Hematopoietic multipotent progenitor cell treated with erythropoietin and hydrocortisone succinate and interleukin-3 and kit ligand, for 6 days (in vitro differentiated cells): ENCODE measurements around the gene TEX30.
"Not testable (repeated sequence)": the region's sequence is repeated elsewhere in the genome, so short reads cannot be mapped to it uniquely, and the experiment has no call there.

ENCODE experiments used
- DNase-seq: peaks from one replicate; pipeline ENCODE4 v3.0.0-alpha.2; 2015

Gene TEX30

DNA sequence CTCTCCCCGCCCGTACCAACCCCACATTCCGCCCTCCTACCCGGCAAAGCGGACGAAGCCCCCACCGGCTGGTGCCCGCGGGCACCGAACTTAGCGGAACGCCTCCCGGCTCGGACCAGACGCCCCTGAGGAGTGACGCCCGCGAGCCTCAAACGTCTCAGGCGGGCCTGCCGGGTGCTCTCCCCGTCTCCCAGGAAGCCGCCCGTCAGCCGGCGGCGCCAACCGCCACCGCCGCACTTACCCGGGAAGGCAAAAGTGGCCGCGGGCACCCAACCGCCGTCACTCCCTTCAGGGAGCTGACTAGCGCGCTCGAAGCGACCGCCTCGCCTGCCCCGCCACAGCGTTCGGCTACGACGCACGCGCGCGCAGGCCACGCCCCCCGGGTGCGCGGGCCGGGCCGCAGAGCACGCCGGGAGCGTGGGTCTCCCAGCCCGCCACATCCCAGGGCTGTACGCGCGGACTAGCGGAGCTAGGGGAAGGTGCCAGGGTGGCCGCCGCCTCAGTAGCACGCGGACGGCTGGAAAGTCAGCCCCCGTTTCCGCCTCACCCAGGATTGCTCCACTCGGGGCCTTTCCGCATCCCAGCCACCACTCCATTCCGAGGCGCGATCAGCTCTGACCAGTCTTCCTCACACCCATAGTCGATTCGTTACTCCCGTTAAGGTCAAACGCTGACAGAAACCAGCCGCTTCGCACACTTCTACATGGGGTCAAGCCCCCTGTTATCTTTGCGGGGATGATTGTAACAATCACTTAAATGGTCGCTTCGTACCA is at the start of gene TEX30:
TSS of gene TEX30 (minus strand) at position 346 of the 773 bp plus-strand sequence. CDS start 3,760 bp downstream, outside the sequence.
- peak; percentile 88 for DNase-seq

DNA sequence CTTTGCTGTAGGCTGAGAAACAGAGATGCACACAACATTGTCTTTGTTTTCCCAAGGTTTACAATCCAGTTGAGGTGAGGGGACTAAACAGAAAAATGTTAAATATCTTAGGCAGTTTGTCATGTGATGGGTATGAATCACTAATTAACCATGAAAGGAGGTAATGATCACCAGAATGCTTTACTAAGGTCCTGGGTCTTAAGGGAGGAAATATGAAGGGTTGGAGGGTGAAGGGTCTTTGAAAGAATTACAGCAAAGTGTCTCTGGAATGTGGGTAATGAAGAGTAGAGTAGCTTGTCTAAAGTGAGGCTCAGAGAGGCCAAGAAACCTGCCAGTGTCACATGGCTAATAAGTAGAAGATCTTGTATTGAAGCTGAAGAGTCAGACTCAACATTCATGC is 44.3 kb upstream of the TEX30 start:
- DNase-seq, result no peak

DNA sequence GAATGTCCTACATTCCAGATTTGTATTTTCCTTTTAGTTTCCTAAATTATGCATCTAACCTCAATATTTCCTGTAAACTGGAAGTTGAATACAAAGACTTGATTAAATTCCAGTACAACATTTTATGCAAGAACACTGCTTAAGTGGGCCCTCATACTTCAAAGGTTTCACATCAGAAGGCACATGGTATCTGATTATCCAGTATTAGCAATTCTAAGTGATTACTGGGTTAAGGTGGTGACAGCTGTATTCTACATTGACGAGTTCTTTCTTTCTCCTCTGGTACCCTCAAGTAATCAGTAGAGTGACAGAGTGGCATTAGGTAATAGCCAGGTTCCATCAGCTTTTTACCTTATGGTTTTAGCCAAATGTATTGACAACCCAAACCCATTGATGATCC is 43.7 kb upstream of the TEX30 start:
- no peak for DNase-seq

DNA sequence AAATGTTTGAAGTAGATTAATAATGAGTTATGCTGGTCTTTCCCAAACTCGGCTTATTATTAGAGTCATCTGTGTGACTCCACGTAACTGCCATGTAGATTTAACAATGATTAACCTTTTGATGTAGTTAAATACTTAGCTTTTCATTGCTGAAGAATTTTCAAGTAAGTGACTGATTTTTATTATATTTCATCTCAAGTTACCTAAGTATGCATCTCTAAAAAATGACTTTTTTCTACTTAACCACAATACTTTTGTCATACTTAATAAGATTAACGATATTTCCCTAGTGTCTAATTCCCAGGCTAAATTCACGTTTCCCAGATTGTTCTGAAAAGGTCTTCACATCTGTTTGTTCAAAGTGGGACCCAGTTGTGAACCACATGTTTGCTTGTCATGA is 43.1 kb upstream of the TEX30 start:
- DNase-seq, result no peak

DNA sequence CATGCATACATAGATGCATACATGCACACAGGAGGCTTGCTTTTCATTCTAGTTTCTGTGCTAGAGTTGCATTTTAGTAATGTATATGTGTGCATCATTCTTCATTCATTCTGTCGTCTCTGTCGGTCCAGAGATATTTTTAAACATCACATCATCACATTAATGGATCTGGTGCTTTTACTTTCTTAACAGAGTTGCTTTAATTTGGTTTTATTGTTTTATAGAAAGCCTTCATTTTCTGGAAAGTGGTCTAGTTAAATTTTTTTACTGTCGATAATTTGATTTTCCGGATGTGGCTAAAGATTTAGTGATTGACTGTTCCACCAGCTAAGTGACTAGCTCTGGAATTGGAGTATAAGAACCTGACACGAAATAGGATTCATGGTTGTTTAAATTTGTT is 42.2 kb upstream of the TEX30 start:
- no peak for DNase-seq

GRCh38 chr13:102814793-102815192 is 41.2 kb upstream of the TEX30 start:
- DNase-seq, result no peak

GRCh38 chr13:102814025-102814607 is 40.5 kb upstream of the TEX30 start:
- no peak for DNase-seq

DNA sequence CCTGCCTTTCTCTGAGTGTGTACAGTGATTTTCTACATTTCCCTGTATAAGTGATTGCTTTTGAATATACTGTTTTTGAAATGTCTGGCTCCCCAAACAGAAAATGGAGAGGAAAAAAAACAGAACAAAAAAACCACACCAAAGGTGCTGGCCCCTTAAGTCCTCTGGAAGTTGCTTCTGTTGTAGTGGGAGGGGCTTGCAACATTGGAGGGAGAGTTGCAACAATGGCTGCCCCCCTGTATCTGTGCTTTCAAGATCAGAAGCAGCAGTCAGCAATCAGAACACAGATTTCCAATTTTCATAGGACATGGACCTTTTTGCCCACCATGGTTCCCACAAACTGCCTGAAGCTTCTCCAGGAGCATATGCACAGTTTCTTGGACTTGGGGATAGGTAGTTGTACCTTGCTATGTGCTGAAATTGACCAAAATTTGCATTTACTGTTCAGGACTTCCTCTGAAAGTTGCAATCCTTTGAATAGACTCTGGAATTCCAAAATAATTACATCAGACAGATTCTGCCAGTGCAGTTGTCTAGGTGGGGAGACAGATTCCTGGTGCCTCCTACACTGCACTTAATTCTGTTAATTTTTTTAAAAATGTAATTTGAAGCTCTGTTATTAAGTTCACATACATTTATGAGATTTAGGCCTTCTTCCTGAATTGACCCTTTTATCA is 39.2 kb upstream of the TEX30 start:
- peak; percentile 30 for DNase-seq

- DNase-seq, result no peak
Measured at GRCh38 chr13:102807699-102808098, 34.1 kb upstream of the TEX30 start.

GRCh38 chr13:102805680-102806079 is 32.1 kb upstream of the TEX30 start:
- no peak for DNase-seq

DNA sequence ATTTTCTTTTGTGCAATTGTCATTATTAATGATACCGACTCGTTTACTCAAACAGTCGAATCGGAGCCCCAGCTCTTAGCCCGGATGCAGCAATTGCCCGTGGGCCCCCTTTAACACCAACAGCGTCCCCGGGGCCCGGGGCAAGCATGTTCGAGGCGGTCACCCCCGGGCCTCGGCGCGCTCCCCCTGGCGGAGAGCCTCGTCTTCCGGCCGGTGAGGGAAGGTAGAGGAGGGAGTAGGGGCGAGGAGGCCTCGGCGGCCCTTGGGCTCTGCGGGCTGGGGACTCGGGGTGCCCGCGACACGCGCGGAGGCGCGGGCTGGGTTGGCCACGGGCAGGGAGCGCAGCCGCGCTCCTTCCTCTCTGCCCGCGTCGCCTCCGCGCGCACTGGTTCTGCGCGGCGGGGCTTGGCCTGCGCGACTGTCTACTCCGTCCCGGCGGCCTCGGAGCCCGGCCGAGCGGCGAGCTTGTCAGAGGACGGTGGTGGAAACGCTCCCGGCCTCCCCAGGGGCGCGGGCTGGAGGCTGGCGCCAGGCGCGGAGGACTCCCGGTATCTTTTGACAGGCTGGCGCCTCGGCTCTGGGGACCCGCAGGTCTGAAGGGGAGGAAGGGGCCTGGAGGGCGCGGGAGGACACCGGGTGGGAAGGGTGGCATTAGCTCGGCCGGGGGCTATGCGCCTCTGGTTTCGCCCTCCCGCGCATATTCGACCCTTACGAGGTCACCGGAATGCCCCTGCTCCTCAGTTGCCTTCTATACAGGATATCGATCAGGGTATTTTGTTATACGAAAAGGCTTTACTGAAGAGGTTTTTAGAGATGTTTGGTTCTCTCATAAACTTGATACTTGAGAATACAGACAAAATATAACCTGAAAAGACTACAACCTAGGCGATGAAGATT is 26.8 kb upstream of the TEX30 start:
- peak; percentile 89 for DNase-seq

- DNase-seq, result no peak
Measured at GRCh38 chr13:102799426-102800144, 26.0 kb upstream of the TEX30 start.

DNA sequence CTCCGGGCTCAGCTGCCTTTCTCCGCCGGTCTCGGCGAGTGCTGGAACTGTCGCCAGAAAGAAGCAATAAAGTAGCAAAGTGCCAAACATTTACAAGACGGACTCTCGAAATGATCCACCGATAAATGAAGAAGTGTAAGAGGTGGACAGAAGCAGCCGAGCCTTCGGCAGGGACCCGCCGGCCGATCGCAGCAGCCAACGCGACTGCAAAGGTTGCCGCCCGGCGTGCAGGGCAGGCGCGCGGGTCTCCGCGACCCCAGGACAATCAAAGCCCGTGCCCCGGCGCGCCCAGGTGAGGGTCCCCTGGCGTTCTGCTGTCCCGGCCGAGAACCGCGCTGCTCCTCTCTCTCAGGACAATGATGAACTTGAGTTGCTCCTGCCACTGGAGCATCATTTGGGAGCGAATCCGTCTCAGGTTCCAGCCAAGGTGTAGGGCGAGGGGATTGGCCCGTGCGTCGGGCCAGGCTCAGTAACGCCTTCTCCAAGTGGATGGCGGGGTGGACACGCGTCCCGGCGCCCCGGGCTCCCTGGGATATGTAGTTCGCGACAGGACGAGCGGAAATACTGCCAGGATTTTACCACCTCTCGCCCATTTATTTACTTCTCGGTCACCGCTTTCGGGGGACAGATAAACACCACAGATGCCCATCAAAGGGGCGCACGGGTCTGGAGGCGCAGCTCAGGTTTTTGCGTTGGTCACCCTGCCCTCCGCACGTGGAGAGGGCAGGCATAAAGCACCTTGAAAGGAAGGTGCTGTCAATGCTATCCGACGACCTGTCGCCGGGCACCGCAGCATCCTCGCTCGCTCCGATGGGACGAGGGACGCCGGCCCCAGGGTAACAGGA is 25.2 kb upstream of the TEX30 start, which contains the start of the genes BIVM and POGLUT2:
TSS of gene BIVM (plus strand) at position 539 of the 845 bp plus-strand sequence. CDS start 8,149 bp downstream, outside the sequence.
TSS of gene POGLUT2 (minus strand) at position 396 of the 845 bp plus-strand sequence. CDS start at position 90, 306 bp downstream.
- peak; percentile 96 for DNase-seq

DNA sequence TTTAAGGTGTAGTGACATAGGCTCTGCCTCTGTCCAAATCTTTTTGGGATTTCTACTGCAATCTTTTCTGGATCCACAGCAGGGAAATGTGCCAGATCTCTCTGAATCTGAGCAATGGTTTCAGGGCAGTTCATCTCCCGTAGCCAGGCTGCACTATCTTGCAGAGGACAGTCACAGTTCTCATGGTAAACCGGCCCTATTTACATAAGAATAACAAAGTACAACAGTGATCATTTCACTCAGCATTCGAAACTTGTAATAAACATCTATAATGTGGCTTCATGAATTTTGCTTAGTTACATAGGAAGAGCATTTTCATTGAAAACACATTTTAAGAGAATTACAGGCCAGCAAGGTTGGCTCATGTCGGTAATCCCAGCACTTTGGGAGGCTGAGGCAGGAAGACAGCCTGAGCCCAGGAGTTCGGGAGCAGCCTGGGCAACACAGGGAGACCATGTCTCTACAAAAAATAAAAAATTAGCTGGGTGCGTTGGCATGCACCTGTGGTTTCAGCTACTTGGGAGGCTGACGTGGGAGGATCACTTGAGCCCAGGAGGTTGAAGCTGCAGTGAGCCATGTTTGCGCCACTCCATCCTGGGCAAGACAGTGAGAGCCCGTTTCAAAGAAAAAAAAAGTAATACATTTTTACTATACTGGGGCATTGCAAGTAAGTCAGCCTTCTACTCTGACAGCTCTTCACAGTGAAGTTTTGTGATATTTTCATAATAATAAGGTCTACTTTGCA is 20.2 kb upstream of the TEX30 start:
- DNase-seq, result no peak

DNA sequence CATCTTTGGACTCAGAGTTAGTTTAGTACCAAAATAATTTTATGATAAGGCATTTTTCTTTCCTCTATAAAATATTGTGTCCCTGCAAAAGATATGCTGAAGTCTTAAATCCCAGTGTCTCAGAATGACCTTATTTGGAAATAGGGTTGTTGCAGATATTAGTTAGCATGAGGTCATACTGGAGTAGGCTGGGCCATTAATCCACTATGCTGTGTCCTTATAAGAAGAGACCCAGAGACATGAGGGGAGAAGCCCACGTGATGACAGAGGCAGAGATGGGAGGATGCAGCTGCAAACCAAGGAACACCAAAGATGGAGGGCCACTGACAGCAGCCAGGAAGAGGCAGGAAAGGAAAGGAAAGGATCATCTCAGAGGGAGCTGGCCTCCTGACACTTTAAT is 18.8 kb upstream of the TEX30 start:
- no peak for DNase-seq

DNA sequence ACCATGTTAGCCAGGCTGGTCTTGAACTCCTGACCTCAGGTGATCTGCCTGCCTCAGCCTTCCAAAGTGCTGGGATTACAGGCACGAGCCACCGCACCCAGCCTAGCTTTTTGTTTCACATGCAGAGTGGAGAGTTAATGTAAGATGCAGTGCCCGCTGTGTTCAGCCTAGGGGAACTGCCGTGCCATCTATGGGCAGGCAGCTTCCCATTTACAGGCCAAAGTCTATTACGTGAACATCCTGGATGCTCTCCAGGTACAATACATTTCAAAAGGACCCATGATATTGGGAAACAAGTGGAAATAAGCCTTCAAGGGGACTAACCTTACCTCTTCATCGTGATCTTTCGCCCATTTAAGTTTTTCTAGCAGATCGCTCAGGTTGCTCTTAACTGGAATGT is 15.1 kb upstream of the TEX30 start:
- no peak for DNase-seq

GRCh38 chr13:102784483-102784882 is 10.9 kb upstream of the TEX30 start:
- no peak for DNase-seq

- DNase-seq, result no peak
Measured at GRCh38 chr13:102781591-102781990, 8.0 kb upstream of the TEX30 start.

GRCh38 chr13:102780656-102781055 is 7.1 kb upstream of the TEX30 start:
- DNase-seq, result not testable (repeated sequence)

DNA sequence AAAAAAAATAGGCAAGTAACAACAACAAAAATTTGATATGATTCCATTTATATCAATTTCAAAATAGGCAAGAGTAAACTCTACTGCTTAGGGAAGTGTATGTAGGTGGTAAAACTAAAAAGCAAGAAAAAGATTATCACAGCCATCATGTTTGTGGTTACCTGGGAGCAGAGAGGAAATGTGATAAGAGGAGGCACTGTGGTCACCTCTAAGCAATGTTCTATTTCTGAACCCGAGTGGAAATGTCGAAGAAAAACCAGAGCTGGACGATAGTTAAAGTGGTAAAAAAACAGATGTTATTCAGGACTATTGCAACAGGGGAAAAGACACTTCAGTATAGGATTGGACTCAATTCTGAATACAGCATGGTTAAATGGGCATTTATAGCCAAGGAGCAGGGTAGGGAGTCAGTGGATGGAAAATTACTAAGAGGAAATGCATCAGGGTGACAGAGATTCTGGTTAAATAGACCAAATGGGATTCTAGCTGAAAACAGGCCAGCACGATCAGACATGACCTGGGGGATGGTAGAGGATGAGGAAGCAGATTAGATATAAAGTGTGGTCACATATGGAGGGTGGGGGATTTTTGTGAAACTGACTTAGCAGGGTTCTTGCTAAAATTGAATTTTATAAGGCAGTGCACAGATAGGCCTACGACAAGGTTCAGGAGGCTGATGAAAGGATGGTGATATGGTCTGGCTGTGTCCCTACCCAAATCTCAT is 6.0 kb upstream of the TEX30 start:
- peak; percentile 78 for DNase-seq
